SU-DHL-6 (cell line): ENCODE data around the gene ZNF423.

Source experiments
- EZH2phosphoT487 ChIP-seq: fragments of 200-600 bp; sonication (generic), shearing (Covaris generic); conservative IDR thresholded peaks from 2 replicates; pipeline ENCODE4 v1.6.1; 2018; ENCODE audit warnings: mild to moderate bottlenecking, antibody characterized with exemption, low read length, moderate library complexity, mixed read lengths
- TF ChIP-seq, protein P1 (sequence below): fragments of 200-600 bp; sonication (generic); IDR thresholded peaks from one replicate; pipeline ENCODE4 v1.5.1; 2017; ENCODE audit warnings: antibody characterized with exemption, mild to moderate bottlenecking, low read length, moderate library complexity; ENCODE audit not compliant: insufficient read depth, poor library complexity, severe bottlenecking

GRCh38 chr16:49539758-49540157 lies 316.2 kb downstream of the ZNF423 start:
- TF ChIP-seq, protein P1, sequence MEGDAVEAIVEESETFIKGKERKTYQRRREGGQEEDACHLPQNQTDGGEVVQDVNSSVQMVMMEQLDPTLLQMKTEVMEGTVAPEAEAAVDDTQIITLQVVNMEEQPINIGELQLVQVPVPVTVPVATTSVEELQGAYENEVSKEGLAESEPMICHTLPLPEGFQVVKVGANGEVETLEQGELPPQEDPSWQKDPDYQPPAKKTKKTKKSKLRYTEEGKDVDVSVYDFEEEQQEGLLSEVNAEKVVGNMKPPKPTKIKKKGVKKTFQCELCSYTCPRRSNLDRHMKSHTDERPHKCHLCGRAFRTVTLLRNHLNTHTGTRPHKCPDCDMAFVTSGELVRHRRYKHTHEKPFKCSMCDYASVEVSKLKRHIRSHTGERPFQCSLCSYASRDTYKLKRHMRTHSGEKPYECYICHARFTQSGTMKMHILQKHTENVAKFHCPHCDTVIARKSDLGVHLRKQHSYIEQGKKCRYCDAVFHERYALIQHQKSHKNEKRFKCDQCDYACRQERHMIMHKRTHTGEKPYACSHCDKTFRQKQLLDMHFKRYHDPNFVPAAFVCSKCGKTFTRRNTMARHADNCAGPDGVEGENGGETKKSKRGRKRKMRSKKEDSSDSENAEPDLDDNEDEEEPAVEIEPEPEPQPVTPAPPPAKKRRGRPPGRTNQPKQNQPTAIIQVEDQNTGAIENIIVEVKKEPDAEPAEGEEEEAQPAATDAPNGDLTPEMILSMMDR = no peak
- TF ChIP-seq EZH2phosphoT487 = no peak
